ENCODE measurements around the gene CYP4F3.

Gene CYP4F3

DNA sequence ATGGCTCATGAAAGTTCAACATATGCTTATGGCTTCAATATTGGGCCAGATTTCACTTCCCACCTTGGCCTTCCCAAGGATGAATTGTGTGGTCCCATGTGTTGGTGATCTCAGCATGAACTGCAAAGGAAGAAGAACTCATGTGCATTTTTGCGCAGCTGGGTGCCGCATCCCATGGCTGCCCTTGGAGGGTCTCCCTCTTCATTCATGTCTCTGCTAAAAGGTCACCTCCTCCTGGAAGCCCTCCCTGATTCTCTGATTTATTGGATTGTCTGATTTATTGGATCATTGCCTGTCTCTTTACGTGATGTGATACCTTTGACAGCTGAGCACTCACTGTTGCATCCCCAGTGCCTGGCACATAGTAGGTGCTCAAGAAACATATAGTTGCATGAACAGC is 27.4 kb upstream of the CYP4F3 start:
- H3K4me3 ChIP-seq (ENCODE audit: low read depth, low read length): no peak overlapping the region
- TF ChIP-seq CTCF (IDR thresholded peaks at IDR 0.05; ENCODE audit: borderline replicate concordance, insufficient read depth, low read depth, low read length): no peak

- H3K4me3 ChIP-seq (ENCODE audit: low read depth, low read length): no peak within 1 kb of the TSS
- no peak for TF ChIP-seq CTCF (IDR thresholded peaks at IDR 0.05; ENCODE audit: borderline replicate concordance, insufficient read depth, low read depth, low read length)
Observed at GRCh38 chr19:15614507-15615379, 26.0 kb upstream of the CYP4F3 start, which contains the start of gene CYP4F8. TSS of gene CYP4F8 (plus strand) at chr19:15615218. CDS start at chr19:15615617, 399 bp downstream.

DNA sequence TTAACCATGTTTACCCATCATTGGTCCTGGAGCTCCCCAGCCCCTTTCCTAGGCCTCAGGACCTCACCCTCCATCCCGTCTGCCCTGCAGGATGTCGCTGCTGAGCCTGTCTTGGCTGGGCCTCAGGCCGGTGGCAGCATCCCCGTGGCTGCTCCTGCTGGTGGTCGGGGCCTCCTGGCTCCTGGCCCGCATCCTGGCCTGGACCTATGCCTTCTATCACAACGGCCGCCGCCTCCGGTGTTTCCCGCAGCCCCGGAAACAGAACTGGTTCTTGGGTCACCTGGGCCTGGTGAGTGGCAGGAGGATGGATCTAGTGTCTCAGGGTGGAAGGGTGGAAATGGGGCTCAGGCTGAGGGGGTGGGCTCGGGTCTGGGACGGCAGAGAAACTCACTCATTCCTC is 25.2 kb upstream of the CYP4F3 start:
- no peak overlapping the region for H3K4me3 ChIP-seq (ENCODE audit: low read depth, low read length)
- no peak for TF ChIP-seq CTCF (IDR thresholded peaks at IDR 0.05; ENCODE audit: borderline replicate concordance, insufficient read depth, low read depth, low read length)

GRCh38 chr19:15616183-15616582 is 24.5 kb upstream of the CYP4F3 start:
- no peak for TF ChIP-seq CTCF (IDR thresholded peaks at IDR 0.05; ENCODE audit: borderline replicate concordance, insufficient read depth, low read depth, low read length)

DNA sequence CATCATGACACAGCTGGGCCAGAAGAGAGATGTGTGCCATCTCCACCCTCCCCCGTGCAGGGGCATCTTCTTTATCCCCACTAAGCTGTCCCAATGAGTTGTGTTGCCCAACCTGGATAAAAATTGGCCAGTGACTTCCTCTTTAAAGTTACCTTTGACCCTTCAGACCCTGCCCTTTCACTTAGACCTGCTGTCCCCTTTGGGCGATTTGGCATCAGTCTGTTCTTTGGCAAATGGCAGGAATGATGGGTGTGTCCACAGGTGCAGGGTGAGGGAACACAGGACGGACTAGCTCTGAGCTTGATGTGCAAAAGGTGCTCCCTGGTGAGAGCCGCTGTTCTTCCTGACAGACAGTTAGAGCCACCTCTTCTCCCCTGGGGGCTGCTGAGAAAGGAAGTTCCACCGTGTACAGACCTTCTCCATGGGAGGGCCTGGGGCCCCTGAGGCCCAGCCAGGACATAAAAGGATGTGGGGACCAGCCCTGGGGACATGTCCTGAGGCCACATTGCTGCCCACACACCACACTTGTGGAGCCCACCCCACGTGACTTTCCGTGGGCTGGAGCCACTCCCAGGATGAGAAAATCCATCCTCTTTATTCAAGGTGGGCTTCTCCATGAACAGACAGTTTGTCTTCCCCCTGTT is 23.9 kb upstream of the CYP4F3 start:
- TF ChIP-seq CTCF (IDR thresholded peaks at IDR 0.05; ENCODE audit: borderline replicate concordance, insufficient read depth, low read depth, low read length): no peak
- H3K4me3 ChIP-seq (ENCODE audit: low read depth, low read length): no peak overlapping the region

More at GRCh38 chr19:15616183-15616582, 24.5 kb upstream of the CYP4F3 start:
- no peak overlapping the region for H3K4me3 ChIP-seq (ENCODE audit: low read depth, low read length)

GRCh38 chr19:15618321-15618720 is 22.4 kb upstream of the CYP4F3 start:
- TF ChIP-seq CTCF (IDR thresholded peaks at IDR 0.05; ENCODE audit: borderline replicate concordance, insufficient read depth, low read depth, low read length): no peak
- no peak overlapping the region for H3K4me3 ChIP-seq (ENCODE audit: low read depth, low read length)
